CMK (cell line): ENCODE measurements around the gene CFAP97D2.

ENCODE experiments used
- DNase-seq: peaks from one replicate; pipeline ENCODE4 v3.0.0-alpha.2; 2010; ENCODE audit warnings: low read depth

Gene CFAP97D2

DNA sequence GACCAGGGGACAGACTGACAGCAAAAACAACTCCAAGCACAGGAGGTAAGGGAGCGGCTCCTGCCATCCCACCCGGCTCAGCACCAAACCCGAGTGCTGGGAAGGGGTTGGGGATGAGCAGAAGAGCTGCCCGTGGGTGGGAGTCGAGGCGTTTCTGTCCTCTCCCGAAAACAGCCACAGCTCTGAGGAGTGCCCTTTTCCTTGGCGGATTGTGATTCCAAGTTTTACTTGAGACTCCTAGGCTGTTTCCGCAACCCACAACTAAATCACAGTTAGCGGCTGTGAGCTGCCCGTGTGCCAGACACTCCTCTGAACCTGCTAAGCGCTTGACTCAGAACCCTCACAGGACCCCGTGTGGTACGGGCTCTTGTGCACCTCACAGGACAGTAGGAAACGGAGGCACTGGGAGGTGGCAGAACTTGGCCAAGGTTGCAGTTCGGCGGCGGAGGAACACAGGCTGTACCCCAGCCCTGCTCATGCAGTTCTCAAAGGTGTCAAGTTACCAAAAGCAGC, 21.4 kb downstream of the CFAP97D2 start:
- no peak for DNase-seq

DNA sequence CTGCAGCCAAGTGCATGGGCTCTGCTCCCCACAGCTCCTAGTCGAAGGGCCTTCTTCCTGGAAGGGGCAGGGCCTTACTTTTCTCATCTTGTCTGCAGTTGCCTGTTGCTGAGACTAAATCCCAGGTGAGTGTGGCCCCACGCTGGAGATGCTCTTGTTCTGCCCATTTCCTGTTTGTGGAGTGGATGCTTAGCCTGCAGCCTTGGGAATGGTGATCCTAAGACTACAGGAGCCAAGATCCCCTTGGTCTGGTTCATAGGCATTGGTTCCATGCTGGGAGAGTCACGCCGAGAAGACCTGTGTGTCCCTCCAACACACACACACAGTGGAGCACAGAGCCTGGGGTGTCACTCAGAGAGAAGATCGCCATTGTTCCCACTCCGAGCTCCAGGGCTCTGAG, 23.5 kb downstream of the CFAP97D2 start:
- no peak for DNase-seq

DNA sequence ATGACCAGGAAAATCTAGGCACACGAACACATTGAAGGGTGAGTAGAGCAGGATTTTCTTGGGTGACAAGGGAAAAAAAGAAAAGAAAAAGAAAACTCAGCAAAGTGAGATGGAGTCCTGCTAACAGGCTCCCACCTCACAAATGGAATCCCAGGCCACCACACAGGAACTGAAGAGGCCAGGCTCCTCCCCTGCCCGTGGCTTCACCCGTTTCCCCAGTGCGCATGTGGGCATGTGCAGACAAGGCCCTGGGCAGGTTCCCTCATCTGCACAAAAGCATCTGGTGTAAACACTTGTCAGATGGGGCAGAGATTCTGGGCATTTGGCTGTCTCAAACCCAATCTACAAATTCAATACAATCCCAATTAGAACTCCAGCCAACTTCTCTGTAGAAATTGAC, 24.5 kb downstream of the CFAP97D2 start:
- DNase-seq, result no peak

DNA sequence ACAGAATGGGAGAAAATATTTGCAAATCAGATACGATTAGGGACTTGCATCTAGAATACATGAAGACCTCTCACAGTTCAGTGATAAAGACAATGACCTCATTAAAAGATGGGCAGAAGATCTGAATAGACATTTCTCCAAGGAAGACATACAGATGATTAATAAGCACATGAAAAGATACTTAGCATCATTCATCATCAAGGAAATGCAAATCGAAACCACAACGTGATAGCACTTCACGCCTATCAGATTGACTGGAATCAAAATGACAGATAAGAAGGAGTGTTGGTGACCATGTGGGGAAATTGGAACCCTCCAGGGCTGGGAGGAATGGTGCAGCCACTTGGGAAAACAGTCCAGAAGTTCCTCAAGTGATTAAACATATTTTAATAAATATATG, 25.8 kb downstream of the CFAP97D2 start:
- no peak for DNase-seq

DNA sequence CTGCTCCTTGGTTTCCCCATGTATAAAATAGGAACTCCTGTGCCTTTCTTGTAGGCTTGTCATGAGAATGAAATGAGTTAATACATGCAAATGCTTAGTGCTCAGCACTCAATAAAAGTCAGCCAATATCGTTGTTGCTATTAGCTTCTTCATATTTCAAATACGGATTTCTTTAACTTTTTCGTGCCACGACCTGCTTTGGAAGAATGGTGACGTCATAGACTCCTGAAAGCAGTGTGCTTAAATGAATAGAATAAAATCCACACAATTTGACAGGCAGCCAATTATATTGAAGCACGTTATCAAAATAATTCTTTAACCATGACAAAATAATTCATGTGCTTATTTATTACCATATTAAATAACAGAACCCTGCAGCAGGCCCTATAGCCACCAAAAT, 29.1 kb downstream of the CFAP97D2 start:
- DNase-seq, result no peak

DNA sequence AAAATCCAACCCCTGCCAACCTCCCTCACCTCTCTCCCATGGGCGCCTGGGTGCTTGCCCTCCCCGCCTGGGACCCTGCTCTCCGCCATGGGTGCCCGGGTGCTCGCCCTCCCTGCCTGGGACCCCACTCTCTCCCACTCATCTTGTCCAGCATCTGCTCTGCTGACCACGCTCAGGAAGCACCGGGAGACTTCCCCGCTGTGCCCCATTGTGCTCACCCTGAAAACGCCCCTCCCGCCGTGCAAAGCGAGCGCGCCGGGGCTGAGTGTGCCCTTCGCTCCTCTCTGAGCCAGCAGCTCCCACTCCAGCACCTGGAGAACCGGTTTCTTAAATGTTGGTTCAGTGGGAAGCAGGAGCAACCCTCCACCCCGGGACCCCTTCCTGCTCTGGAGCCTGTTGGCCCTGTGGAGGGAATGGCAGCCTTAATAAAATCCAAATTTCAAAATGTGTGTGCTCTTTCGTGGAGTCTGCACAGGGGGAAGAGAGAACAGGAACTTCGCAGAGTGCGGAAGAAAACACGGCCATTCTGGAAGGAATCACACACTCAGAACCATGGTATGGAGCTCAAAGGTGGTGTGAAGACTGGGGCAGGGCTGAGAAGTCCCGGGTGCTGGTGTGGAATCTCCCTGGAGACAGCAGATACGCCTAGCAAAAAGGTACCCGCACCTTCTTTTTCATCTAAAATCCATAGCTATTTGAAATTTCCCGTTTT, 32.5 kb downstream of the CFAP97D2 start:
- no peak for DNase-seq

DNA sequence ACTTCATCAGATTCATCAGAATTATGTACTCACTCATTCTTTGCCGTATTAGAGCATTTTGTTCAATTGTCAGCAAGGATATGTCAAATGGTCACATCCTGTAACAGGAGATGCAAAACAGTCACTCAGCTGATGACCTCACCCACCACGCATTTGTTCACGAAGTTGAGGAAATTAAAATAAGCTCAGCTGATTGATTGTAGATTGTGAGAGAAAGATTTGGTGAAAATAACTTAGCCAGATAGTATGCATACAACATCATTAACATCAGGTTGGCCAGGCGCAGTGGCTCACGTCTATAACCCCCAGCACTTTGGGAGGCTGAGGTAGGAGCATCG, 33.1 kb downstream of the CFAP97D2 start:
- DNase-seq, result no peak

DNA sequence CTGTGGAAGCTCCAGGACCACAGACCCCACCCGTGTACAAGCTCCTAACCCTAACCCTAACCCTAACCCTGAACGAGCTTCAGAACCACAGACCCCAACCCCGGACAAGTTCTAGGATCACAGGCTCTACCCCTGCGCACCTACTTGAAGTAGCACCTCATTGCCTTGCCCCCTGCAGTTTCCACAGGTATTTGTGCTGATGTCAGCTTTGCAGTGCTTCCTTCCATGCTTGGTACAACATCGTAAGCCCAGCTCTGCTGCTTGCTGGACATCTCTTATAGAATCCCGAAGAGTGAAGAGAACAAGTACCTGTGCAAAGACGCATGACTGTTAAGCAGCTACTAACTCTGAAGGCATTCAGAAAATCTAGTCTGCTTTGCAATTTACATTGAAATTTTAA, 34.9 kb downstream of the CFAP97D2 start:
- no peak for DNase-seq

DNA sequence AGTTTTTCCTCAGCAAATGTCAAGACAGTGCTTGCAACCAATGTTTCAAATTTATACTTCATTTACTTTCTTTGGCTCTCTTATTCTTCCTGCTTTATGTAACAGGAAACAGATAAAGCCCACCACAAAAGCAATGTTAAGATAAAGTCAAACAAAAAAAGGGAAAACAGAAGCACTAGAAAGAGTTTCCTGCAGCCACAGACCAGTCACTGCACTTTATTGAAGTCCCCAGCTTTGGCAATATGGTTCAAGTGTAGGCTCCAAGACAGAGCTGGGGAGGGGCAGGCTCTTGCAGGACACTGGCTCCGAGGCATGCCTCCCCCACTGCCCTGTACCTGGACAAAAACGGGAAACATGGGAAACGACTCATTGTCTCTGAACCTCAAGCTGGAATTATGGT, 40.3 kb downstream of the CFAP97D2 start:
- no peak for DNase-seq

DNA sequence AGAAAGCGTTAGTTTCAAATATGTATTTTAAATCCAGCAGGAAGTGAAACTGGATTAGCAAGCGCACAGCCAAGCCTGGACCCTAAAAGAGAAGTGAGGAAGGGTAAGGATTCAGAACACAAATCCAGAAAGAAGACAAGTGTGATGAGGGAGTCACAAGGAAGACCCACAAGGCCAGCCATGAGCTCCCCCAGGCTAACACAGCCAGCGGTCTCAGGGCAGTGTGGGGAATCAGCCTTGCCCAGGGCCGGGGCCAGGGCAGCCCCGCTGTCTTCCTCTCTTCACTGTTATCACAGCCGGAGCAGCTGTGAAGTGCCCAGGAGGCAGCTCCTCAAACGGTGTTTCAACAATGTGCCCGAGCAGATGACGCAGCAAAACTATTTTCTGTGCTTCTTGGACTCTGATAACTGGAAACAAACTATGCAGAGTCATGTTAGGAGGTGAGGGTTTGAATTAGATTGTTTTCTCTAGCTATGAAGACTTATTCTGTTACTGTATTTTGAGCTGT, 43.5 kb downstream of the CFAP97D2 start:
- peak; percentile 86 for DNase-seq

DNA sequence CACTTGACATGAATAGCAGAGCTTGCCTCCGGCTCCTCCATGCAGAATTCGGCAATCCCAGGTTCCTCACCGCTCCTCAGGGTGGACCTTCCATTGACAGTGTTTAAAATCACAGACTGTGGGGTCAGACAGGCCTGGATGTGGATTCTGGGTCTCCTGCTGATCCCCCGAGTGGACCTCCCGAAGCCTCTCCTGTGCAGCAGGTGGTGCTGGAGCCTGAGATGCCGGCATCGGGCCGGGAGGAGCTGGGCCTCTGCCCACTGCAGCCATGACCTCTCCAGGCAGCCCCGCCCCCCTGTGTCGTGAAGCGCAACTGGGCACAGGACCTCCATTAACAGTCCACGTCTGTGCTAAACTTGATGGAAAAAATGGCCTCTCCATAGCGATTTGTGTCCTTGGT, 45.1 kb downstream of the CFAP97D2 start:
- no peak for DNase-seq

DNA sequence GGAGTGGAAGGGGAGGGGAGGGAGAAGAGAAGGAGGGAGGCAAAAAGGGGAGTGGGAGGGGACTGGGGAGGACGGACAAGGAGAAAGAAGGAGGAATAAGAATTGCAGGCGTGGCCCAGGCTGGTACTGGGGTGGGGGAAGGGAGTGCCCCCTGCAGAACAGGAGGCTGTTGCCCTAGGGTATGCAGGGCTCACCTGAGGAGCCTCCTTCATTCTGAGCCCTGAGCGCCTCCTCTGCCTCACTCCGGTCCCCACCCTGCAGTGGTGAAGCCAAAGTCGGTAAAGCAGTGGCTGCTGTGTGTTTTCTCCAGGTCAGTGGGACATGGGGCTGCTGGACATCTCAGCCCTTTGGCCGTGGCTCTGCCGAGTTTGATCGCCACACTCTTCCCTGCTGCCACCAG, 46.6 kb downstream of the CFAP97D2 start:
- DNase-seq, result no peak

DNA sequence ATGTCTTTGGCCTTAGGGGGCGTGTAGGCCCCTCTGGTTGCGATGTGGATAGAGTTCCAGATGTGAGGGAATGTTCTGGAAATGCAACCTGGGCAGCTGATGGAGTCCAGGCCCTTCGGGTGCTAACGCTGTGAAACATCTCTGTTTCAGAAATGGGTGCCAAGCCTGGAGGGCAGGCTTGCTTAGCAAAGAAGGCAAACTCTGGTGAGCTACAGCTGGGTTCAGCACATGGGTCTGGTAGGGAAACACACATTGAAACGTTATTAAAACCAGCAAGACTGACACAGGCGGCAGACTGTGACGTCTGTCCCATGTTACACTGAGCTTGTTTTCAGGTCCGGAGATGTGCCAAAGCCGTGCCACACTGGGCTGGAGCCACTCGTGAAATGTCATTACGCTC, 47.0 kb downstream of the CFAP97D2 start:
- no peak for DNase-seq

DNA sequence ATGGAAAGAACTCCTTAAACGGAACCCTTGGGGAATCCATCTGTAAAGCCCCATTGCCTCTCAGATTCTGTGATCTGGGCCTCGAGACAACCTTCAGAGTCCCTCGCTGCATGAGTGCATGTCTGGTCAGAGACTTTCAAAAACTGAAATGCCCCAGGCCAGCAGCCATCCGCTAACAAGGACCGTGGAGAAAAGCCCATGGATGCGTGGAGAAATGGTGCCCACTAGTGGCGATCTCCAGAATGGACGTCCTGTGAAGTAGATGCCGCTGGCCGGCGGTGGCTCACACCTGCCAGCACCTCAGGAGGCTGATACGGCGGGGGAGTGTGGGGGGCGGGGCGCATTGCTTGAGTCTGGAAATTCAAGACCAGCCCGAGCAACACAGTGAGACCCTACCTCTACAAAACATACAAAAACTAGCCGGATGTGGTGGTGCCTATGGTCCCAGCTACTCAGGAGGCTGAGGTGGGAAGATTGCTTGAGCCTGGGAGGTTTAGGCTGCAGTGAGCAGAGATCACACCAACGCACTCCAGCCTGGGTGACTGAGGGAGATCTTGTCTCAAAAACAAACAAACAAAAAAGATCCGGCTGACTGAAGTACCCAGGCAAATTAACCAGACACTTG, 47.8 kb downstream of the CFAP97D2 start:
- DNase-seq, result peak; percentile 66

DNA sequence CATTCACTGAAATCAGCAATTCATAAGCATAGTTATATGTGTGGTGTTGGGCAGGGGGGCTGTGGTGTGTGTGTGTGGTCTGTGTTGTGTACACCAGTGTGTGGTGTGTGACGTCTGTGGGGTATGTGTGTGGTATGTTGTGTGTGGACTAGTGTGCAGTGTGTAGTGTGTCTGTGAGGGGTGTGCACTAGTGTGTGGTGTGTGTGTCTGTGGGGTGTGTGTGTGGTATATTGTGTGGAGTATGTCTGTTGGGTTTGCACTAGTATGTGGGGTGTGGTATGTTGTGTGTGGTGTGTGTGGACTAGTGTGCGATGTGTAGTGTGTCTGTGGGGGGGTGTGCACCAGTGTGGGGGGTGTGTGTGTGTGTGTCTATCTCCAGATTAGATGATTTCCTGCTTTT, 48.5 kb downstream of the CFAP97D2 start:
- DNase-seq, result no peak

DNA sequence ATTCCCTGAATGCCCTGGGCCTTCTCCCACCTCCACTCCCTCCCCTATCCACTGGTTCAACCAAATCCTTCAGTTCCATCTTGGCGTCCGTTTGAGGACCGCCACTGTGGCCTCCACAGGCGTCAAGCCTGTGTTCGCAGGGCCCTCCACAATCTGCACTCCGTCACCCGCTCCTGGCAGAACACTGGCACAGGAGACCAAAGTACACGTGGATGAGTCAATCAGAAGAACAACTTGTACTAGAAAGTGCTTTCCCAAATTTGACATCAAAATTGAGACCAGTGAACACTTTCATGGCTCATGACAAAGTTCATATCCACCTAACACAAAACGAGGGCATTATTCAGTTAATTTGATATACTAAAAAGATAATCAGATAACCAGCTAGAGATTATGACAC, 49.1 kb downstream of the CFAP97D2 start:
- DNase-seq, result no peak

DNA sequence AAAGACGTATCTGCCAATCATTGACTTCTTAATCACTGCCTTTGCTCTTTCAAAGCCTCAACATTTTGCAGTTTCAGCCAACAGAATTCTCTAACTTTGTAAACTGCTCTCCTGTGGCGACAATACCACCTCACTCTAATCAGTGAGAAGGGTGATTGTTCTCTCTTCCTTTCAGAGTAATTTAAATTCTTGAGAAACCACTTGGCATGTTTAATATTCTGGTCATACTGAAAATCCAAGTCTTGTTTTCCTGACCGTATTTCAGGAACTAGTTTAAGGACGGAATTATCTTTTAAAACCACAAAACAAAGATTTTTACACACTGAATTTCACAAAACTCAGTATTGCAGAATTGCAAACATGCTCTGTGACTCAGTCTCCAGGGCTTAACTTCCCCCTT, 50.4 kb downstream of the CFAP97D2 start:
- DNase-seq, result no peak

DNA sequence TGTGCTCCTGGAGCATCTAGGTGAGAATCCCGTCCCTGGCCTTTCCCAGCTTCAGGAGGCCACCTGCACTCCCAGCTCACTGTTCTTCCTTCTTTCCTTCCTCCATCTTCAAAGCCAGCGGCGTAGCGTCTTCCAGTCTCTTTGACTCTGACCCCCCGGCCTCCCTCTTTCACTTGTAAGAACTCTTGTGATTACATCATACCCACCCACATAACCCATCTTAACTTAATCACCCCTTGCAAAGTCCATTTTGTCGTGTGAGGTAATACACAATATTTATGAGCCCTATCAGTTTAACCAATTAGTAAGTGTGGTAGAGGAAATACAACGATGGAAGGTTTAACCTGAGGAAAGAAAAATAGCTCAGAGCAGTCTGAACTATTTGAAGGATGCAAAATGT, 51.1 kb downstream of the CFAP97D2 start:
- DNase-seq, result no peak

DNA sequence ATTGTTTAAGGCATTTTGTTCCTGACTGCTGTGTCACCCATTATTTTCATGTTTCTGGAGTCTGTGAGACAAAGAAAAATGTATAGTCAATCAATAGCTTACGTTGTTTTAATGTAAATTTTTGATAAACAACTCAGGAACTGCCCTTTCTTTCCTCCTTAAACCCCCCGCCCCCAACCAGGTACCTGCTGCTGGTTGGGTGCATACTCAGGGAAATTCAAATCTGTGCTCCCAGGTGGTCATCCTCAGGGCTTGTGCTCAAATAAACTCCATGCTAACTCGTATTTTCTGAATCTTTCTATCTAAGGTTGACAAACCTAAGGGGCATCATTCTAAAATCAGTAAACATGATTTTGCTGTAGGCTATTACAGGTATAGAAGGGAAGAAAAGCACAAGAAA, 51.5 kb downstream of the CFAP97D2 start:
- DNase-seq, result no peak

DNA sequence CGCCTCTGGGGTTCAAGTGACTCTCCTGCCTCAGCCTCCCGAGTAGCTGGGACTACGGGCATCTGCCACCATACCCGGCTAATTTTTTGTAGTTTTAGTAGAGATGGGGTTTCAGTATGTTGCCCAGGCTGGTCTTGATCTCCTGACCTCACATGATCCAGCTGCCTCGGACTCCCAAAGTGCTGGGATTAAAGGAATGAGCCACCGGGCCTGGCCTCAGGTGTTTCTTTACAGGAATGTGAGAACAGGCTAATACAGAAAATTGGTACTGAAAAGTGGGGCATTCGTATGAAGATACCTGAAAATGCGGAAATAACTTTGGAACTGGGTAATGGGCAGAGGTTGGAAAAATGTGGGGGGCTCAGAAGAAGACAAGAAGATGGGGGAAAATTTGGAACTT, 52.8 kb downstream of the CFAP97D2 start:
- no peak for DNase-seq

DNA sequence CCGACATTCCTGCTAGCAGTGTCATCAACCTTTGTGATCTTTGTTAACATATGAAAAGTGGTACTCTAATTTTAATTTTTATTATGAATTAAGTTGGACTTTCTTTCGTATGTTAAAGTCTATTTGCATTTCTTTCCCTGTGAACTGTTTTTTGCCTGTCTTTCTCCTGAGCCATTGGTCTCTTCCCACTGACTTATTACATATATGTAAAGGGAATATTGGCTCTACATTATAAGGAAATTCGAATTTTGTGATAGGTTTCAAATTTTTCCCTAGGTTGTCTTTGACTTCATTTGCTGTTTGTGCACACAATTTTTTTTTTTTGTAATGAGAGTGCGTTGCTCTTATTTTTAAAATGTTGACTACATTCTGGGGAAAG, 55.2 kb downstream of the CFAP97D2 start:
- no peak for DNase-seq

DNA sequence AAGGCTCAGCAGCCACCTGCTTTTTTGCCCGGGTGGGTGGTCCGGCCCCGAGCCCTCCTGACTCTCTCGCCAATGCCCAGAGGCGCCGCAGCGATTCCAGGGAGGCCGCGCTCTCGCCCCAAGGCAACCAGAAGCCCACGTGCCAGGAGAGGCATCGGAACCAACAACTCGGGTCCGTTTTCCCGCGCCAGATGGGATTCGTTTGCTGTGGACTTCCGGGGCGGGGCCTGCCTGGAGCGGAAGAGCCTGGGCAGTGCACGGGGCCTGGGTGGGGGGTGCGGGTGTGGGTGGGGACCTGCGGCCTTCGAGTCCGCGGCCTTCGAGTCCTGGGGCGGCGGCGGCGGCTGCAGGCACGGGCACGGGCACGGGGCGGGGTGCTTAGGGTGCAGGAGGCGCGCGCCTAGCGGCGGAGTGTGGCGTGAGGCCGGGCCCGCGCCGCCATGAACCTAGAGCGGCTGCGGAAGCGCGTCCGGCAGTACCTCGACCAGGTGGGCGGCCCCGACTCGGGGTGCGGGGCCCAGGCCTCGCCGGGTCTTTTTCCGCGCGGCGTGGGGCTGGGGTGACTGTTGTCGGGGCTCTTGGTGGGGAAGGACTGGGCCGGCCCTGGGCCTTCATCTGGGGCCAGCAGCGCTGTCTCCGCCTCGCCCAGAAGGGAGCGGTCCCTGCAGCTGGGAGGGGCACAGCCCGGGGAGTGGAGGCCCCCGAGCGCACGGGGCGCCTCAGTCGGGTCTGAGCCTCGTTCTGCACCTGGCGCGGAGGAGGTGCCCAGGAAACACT, 55.8 kb downstream of the CFAP97D2 start, which contains the start of gene CDC16:
CDC16 (plus strand) TSS at position 253 of the 777 bp plus-strand sequence; CDS start at position 441, 188 bp downstream.
- DNase-seq, result peak; percentile 78

DNA sequence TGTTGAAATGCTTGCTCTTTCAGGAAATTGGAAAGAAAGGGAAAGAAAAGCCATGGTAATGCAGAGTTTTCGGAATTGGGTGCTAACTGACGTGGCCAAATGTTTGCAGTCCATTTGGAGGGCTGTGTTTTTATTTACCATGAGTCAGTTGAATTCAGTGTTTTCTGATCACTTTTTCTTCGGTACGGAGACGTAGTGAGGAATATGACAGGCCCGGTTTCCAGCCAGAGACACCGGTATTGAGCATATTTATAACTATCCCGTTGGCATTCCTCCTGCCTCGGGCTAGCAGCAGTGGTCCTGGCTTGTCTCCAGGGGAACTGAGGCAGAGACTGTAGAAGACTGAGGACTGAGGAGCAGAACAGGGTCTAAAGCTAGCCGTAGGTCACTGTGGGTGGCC, 56.6 kb downstream of the CFAP97D2 start:
- DNase-seq, result no peak
